Right hindlimb (tissue), 1 donor: ENCODE measurements around the gene CDH18.
A peak's percentile ranks its signal among the peaks of the same experiment; 100 is the strongest.
"Not testable (repeated sequence)": the region's sequence is repeated elsewhere in the genome, so short reads cannot be mapped to it uniquely, and the experiment has no call there.

Experiments
- DNase-seq: peaks from one replicate; pipeline ENCODE4 v3.0.0-alpha.2; 2018

The CDH18 gene

GRCh38 chr5:19855931-19856330, 132.1 kb downstream of the CDH18 start:
- no peak for DNase-seq

- no peak for DNase-seq
These were observed 132.5 kb downstream of the CDH18 start for GRCh38 chr5:19855453-19855852.

GRCh38 chr5:19855031-19855430, 133.0 kb downstream of the CDH18 start:
- no peak for DNase-seq

- no peak for DNase-seq
These were observed 134.3 kb downstream of the CDH18 start for GRCh38 chr5:19853616-19854240.

- DNase-seq, result no peak
These were observed 150.3 kb downstream of the CDH18 start for GRCh38 chr5:19837536-19838174.

GRCh38 chr5:19835442-19835841, 152.6 kb downstream of the CDH18 start:
- no peak for DNase-seq

GRCh38 chr5:19812720-19813119, 175.3 kb downstream of the CDH18 start:
- not testable (repeated sequence) for DNase-seq

GRCh38 chr5:19806756-19807155, 181.2 kb downstream of the CDH18 start:
- no peak for DNase-seq

GRCh38 chr5:19802686-19803085, 185.3 kb downstream of the CDH18 start:
- DNase-seq, result no peak

- DNase-seq, result no peak
These were observed 192.8 kb downstream of the CDH18 start for GRCh38 chr5:19795218-19795617.

- DNase-seq, result no peak
These were observed 197.1 kb downstream of the CDH18 start for GRCh38 chr5:19790829-19791466.

GRCh38 chr5:19782566-19782965, 205.4 kb downstream of the CDH18 start:
- no peak for DNase-seq

GRCh38 chr5:19777363-19777762, 210.6 kb downstream of the CDH18 start:
- DNase-seq, result no peak

GRCh38 chr5:19776886-19777285, 211.1 kb downstream of the CDH18 start:
- not testable (repeated sequence) for DNase-seq

- DNase-seq, result no peak
These were observed 216.7 kb downstream of the CDH18 start for GRCh38 chr5:19771174-19771835.

- no peak for DNase-seq
These were observed 217.6 kb downstream of the CDH18 start for GRCh38 chr5:19770396-19770795.

GRCh38 chr5:19767987-19768386, 220.0 kb downstream of the CDH18 start:
- DNase-seq, result no peak

- no peak for DNase-seq
These were observed 234.4 kb downstream of the CDH18 start for GRCh38 chr5:19753579-19753978.

GRCh38 chr5:19751326-19751725, 236.7 kb downstream of the CDH18 start:
- DNase-seq, result no peak

GRCh38 chr5:19745247-19745646, 242.8 kb downstream of the CDH18 start:
- no peak for DNase-seq

GRCh38 chr5:19739671-19740070, 248.3 kb downstream of the CDH18 start:
- peak; percentile 73 for DNase-seq

- no peak for DNase-seq
These were observed 253.2 kb downstream of the CDH18 start for GRCh38 chr5:19734776-19735175.

- DNase-seq, result no peak
These were observed 254.1 kb downstream of the CDH18 start for GRCh38 chr5:19733612-19734495.
